Keratinocyte (primary cell): ENCODE results near the gene RBBP9. TPM values are rescaled to one million over a fixed set of nuclear protein-coding genes. Genes with fewer than 3 reads are reported as not detected.

Experiments used
- DNase-seq: peaks from one replicate; pipeline ENCODE4 v3.0.0-alpha.2; 2011; ENCODE audit warnings: low read depth, missing footprints, low spot score
- FAIRE-seq: peaks from 2 replicates; lab custom pipeline; 2011; peaks lifted over from hg19 to GRCh38; lab: Jason Lieb, UNC
- H2AFZ ChIP-seq: 2 replicates; pipeline ENCODE4 v1.6.0; 2012; ENCODE audit warnings: low read length, control low read depth, inconsistent platforms; ENCODE audit not compliant: control insufficient read depth
- H3K27ac ChIP-seq: 2 replicates; pipeline ENCODE4 v1.5.1; 2011; ENCODE audit warnings: low read length; ENCODE audit not compliant: control insufficient read depth, insufficient read depth
- H3K27me3 ChIP-seq: 3 replicates; pipeline ENCODE4 v1.6.0; 2011; ENCODE audit warnings: low read length; ENCODE audit not compliant: control insufficient read depth, insufficient read depth; ENCODE audit errors: extremely low read depth
- H3K36me3 ChIP-seq, 2 experiments: 2 replicates in 1 of 2; 3 replicates in 1 of 2; pipeline ENCODE4 v1.5.1; 2011; ENCODE audit warnings: low read length in 2 of 2, mild to moderate bottlenecking in 1 of 2; ENCODE audit not compliant: control insufficient read depth in 2 of 2, insufficient read depth in 2 of 2; ENCODE audit errors: extremely low read depth in 1 of 2
- H3K4me1 ChIP-seq: 3 replicates; pipeline ENCODE4 v1.5.1; 2011; ENCODE audit warnings: low read length; ENCODE audit not compliant: control insufficient read depth, insufficient read depth; ENCODE audit errors: extremely low read depth
- H3K4me2 ChIP-seq: 3 replicates; pipeline ENCODE4 v1.6.0; 2011; ENCODE audit warnings: low read depth, low read length; ENCODE audit not compliant: control insufficient read depth, insufficient read depth; ENCODE audit errors: extremely low read depth
- H3K4me3 ChIP-seq, 3 experiments: fragments of 200-600 bp in 1 of 3; sonication (generic) in 1 of 3; 2 replicates in 2 of 3; 3 replicates in 1 of 3; pipeline ENCODE4 v1.5.1; 2011 to 2016; ENCODE audit warnings: low read length in 3 of 3, mild to moderate bottlenecking in 3 of 3, control low read depth in 2 of 3, inconsistent platforms in 1 of 3, low read depth in 1 of 3, mixed read lengths in 1 of 3, mixed run types in 1 of 3, moderate library complexity in 1 of 3; ENCODE audit not compliant: control insufficient read depth in 2 of 3, insufficient read depth in 2 of 3; ENCODE audit errors: extremely low read depth in 1 of 3
- H3K79me2 ChIP-seq: 2 replicates; pipeline ENCODE4 v1.6.0; 2012; ENCODE audit warnings: low read length; ENCODE audit not compliant: control insufficient read depth, insufficient read depth
- H3K9ac ChIP-seq: 3 replicates; pipeline ENCODE4 v1.6.0; 2011; ENCODE audit warnings: low read length; ENCODE audit not compliant: control insufficient read depth, insufficient read depth; ENCODE audit errors: extremely low read depth
- H3K9me1 ChIP-seq: 3 replicates; pipeline ENCODE4 v1.6.0; 2011; ENCODE audit warnings: low read length; ENCODE audit not compliant: control insufficient read depth, insufficient read depth; ENCODE audit errors: extremely low read depth
- H3K9me3 ChIP-seq: 2 replicates; pipeline ENCODE4 v1.5.1; 2012; ENCODE audit warnings: low read depth, low read length; ENCODE audit not compliant: control insufficient read depth
- H4K20me1 ChIP-seq: 3 replicates; pipeline ENCODE4 v1.6.0; 2011; ENCODE audit warnings: low read length; ENCODE audit not compliant: control insufficient read depth, insufficient read depth; ENCODE audit errors: extremely low read depth
- EZH2 ChIP-seq: IDR thresholded peaks from one replicate; pipeline ENCODE4 v1.6.1; 2012; ENCODE audit warnings: inconsistent platforms, mild to moderate bottlenecking, low read length, moderate library complexity
- dilution Hi-C: fragments of 300-500 bp; cut with MboI; formaldehyde crosslinking; loops from one replicate; pipeline ENCODE4 v1.7.0; 2020; ENCODE audit warnings: low sequenced_read_pairs; ENCODE audit not compliant: extremely low pct_ligation_motif_present
- polyA plus RNA-seq, 5 experiments: library from polyadenylated mRNA; depleted of rRNA in 3 of 5; stranded (reverse) in 3 of 5; stranded (forward) in 1 of 5; unstranded in 1 of 5; fragments of >200 nt; gene quantifications; 1 replicate in 1 of 5; 2 replicates in 3 of 5; 3 replicates in 1 of 5; pipeline versions ENCODE4 v1.2.1 to v1.2.3, GENCODE V29; 2011 to 2012; ENCODE audit warnings: missing spikeins in 2 of 5, low read depth in 1 of 5, low replicate concordance in 1 of 5
- TF ChIP-seq, protein P1 (sequence below), 3 experiments: IDR thresholded peaks in 1 of 3; conservative IDR thresholded peaks in 1 of 3; optimal IDR thresholded peaks in 1 of 3; 2 replicates in 2 of 3; 3 replicates in 1 of 3; pipeline versions ENCODE3 to v1.5.1; 2011; ENCODE audit warnings: low read length in 3 of 3, mild to moderate bottlenecking in 3 of 3, moderate library complexity in 2 of 3, control low read depth in 1 of 3, inconsistent platforms in 1 of 3; ENCODE audit not compliant: insufficient read depth in 2 of 3; ENCODE audit errors: extremely low read depth in 1 of 3

The RBBP9 gene
- polyA plus RNA-seq, 1 donor (not counting 4 experiments of a cell fraction or from before 2014, with no cell fraction given) = 17.9 TPM

DNA sequence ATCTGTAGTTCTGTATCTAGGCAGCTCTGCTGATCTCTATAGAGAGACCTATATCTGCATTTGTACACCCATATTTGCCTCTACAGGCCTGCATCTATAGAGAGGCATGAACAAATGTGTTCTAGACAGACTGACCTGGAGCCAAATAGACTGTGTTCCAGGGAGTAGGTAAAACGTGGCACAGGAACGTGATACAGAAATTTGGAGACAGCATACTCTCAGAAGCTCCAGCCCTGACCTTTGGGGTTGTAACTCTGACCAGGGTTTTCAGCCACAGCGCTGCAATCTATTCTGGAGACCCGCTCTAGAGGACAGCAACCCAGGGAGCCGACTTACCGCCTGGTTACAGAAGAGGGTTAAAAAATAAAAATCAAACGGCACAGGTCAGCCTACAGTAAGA, 983 bp downstream of the RBBP9 start:
- Histone ChIP-seq H3K9me3 (no peaks in the 10 kb centered on the region), H3K4me3 (peak overlapping the region; percentile 71 to 95 (median 85)), H3K9ac (peak overlapping the region; percentile 84), H3K4me2 (peak overlapping the region; percentile 88), H3K4me1 (peaks cover 9% of the 10 kb centered on the region), H3K9me1 (no peaks in the 10 kb centered on the region), H3K79me2 (no peaks in the 10 kb centered on the region), H3K27ac (peak overlapping the region; percentile 62), H3K36me3 (peaks cover 6 to 7% of the 10 kb centered on the region in 2 experiments), H4K20me1 (no peaks in the 10 kb centered on the region), H2AFZ (peak overlapping the region; percentile 100), H3K27me3 (no peaks in the 10 kb centered on the region)
- DNase-seq = no peak
- no peak for TF ChIP-seq EZH2
- TF ChIP-seq, protein P1, sequence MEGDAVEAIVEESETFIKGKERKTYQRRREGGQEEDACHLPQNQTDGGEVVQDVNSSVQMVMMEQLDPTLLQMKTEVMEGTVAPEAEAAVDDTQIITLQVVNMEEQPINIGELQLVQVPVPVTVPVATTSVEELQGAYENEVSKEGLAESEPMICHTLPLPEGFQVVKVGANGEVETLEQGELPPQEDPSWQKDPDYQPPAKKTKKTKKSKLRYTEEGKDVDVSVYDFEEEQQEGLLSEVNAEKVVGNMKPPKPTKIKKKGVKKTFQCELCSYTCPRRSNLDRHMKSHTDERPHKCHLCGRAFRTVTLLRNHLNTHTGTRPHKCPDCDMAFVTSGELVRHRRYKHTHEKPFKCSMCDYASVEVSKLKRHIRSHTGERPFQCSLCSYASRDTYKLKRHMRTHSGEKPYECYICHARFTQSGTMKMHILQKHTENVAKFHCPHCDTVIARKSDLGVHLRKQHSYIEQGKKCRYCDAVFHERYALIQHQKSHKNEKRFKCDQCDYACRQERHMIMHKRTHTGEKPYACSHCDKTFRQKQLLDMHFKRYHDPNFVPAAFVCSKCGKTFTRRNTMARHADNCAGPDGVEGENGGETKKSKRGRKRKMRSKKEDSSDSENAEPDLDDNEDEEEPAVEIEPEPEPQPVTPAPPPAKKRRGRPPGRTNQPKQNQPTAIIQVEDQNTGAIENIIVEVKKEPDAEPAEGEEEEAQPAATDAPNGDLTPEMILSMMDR (optimal IDR thresholded peaks at IDR 0.05 in 1 of 3, IDR thresholded peaks at IDR 0.05 in 1 of 3, conservative IDR thresholded peaks at IDR 0.05 in 1 of 3; ENCODE audit: extremely low read depth in 1 of 3, insufficient read depth in 2 of 3, low read length in 3 of 3) = no peak
- dilution Hi-C loops = no loop called here
- no peak for FAIRE-seq

DNA sequence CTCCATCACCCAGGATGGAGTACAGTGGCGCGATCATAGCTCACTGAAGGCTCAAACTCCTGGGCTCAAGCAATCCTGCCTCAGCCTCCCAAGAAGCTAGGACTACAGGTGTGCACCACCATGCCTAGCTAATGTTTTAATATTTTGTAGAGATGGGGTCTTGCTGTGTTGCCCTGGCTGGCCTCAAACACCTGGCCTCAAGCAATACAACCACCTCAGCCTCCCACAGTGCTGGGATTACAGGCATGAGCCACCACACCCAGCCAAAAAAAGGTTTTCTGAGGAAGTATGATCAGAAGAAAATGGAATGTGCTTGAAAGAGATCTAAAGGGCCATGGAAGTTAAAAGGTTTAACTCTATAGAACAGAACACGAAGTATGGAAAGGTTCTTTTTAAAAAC, 8.7 kb downstream of the RBBP9 start:
- no peaks in the 10 kb centered on the region for H3K9me3 ChIP-seq
- no peak overlapping the region for H2AFZ ChIP-seq
- dilution Hi-C loops = no loop called here
- TF ChIP-seq, protein P1 (optimal IDR thresholded peaks at IDR 0.05 in 1 of 3, IDR thresholded peaks at IDR 0.05 in 1 of 3, conservative IDR thresholded peaks at IDR 0.05 in 1 of 3; ENCODE audit: extremely low read depth in 1 of 3, insufficient read depth in 2 of 3, low read length in 3 of 3) = no peak
- no peak for TF ChIP-seq EZH2
- no peak overlapping the region for H3K27ac ChIP-seq
- H3K4me2 ChIP-seq = no peak overlapping the region
- peaks cover 5 to 8% of the 10 kb centered on the region in 2 experiments for H3K36me3 ChIP-seq
- no peaks in the 10 kb centered on the region for H3K27me3 ChIP-seq
- H3K9me1 ChIP-seq = no peaks in the 10 kb centered on the region
- FAIRE-seq = no peak
- no peaks in the 10 kb centered on the region for H3K4me1 ChIP-seq
- H3K79me2 ChIP-seq = no peaks in the 10 kb centered on the region
- H4K20me1 ChIP-seq = no peaks in the 10 kb centered on the region
- no peak for DNase-seq
- H3K4me3 ChIP-seq = no peak overlapping the region
- no peak overlapping the region for H3K9ac ChIP-seq
